HG03175 (cell line): Measurements from ENCODE around the gene ST6GAL1.
"Not testable (repeated sequence)": the region's sequence is repeated elsewhere in the genome, so short reads cannot be mapped to it uniquely, and the experiment has no call there.

ENCODE experiments used
- ATAC-seq: cut with Tn5 transposase; IDR thresholded peaks from one replicate; pipeline ENCODE4 v1.9.1; 2021; ENCODE audit warnings: mild to moderate bottlenecking, moderate library complexity; ENCODE audit not compliant: unreplicated experiment

ST6GAL1 gene

DNA sequence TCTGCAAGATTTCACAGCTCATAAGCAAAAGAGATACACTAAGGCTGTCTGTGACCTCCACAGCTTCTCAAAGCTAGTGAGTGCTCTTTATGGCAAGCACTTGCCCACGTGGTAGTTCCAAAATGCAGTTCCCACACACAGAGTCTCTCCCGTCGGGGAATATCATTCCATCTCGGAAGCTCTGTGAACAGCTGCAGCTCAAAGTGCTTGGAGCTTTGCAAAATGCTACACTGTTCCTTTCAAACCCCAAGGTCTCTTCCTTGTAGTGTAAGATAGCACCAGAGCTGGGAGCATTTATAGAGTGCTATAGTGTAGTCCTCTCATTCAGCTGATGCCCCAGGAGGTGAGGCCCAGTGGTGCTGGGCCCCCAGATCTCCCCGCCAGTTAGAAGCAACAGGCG is 36.1 kb downstream of the ST6GAL1 start:
- no peak for ATAC-seq

DNA sequence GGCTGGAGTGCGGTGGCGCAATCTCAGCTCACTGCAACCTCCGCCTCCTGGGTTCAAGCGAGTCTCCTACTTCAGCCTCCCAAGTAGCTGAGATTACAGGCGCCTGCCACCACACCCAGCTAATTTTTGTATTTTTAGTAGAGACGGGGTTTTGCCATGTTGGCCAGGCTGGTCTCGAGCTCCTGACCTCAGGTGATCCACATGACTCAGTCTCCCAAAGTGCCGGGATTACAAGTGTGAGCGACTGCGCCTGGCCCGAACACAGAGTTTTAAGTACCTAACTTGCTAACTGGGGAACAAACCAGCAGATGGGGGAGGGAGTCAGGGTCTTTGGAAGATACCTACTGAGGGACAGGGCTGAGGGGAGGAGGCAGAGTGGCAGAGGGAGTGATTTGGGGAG is 36.9 kb downstream of the ST6GAL1 start:
- not testable (repeated sequence) for ATAC-seq

DNA sequence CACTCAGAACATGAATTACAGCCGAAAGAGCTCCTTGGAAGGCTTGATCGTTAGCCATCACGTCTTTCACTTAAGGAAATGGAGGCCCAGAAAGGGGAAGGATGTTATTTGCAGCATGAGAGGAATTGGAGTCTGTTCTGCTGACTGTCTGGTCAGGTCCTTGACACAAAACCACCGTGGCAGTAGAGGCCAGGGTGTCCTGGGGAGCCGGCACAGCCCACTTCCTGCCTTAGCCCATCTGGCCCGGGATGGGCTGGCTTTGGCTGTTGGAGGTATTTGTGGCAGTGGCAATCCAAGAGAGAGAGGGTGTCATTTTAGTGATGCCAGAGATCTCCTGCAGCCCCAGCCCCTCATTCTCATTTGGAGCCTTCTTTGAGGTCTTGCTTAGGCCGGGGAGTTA is 37.4 kb downstream of the ST6GAL1 start:
- no peak for ATAC-seq

DNA sequence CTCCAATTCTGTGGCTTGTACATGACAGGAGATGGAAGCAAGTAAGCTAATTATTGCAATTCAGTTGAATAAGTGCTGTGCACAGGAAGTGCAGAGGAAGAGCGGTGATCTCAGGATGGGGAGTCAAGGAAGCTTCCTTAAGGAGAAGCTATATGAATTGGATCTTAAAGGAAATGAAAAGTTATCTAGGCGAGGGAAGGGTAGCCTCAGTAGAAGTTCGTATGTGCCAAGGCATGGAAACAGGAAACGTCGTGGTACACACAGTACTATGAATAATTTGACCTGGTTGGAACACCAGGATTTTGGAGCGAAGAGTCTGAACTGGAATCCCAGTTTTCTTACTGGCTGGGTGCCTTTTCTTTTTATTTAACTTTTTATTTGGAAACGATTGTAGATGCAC is 39.3 kb downstream of the ST6GAL1 start:
- no peak for ATAC-seq

DNA sequence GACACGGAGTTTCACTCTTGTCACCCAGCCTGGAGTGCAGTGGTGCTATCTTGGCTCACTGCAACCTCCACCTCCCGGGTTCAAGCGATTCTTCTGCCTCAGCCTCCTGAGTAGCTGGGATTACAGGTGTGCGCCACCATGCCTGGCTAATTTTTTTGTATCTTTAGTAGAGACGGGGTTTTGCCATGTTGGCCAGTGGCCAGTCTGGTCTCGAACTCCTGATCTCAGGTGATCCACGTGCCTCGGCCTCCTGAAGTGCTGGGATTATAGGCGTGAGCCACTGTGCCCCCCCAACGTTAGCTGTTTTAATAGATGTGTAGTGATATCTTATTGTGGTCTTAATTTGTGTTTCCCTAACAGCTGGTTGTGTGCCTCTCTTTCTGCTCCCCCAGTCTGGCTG is 40.8 kb downstream of the ST6GAL1 start:
- ATAC-seq: not testable (repeated sequence)

DNA sequence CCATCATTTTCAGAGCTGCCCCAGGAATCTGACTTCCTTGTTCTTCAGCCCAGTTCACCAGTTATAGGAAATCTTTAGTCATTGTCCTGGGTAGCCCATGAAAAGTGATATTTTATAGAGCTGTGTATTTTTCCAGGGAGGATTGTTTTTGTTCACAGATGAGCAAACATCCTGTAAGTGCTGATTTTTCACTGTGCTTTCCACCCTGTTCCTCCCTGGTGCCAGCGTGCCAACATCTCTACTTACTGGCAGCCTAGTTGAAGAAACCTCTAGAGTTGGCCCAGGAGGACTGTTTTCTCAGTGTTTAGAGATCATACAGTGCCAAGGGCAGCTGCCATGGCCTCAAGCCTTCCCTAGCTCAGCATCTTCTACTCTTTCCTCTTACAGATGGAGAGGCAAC is 41.3 kb downstream of the ST6GAL1 start:
- no peak for ATAC-seq

DNA sequence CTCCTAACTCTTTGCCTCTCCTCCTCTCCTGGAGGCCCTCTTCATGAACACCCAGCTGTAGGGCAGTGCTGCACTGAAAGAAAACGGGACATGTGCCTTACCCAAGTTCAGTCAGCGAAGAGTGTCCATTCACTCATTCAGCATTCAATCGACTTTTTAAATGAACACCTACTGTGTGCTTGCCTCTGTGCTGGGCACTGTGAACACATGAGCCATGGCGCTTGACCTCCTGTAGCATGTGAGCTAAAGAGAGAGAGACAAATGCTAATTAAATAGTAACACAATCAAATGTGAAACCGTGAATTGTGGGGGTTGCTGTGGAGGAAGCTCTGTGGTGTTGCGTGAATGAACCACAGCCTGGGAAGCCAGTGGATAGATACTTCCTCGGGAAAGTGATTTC is 43.4 kb downstream of the ST6GAL1 start:
- no peak for ATAC-seq

DNA sequence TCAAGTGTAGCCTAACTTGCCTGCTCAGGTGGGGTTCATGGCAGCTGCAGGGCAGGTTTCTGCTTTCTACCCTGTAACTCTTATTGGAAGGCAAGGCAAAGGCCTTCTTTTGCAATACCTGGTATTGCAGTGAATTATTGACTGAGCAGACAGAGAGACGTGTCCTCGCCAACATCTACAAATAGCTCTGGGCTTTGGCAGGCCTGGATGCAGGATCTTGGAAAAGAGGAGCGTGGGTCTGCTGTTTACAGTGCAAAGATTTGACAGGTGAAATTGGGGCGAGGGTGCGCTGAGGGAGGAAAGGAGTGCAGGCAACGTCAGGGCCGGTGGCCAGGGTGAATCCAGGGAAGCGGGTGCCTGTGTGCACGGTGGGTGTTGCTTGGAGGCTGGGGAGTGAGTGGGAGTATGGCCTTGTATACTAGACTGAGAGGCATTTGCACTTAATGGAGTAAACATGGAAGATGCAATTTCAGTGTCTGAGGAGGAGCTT is 44.5 kb downstream of the ST6GAL1 start:
- ATAC-seq: no peak

DNA sequence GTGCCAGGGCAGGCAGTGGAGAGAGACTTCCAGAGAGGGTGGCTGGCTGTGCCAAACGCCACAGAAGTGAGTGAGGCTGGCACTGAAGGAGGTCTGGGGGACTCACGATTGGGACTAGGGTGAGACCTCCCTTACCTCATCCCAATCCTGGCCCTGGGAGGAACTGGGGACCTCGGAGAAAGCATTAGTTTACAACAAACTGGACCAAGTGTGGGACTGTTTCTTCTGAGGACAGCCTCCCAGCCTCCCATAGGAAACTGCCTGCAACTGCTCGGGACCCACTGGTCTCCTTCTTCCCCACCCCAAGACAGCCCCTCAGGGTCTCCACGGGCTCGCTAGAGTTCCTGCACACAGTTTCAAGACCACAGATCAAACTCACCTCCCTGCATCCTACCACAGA is 45.4 kb downstream of the ST6GAL1 start:
- no peak for ATAC-seq

DNA sequence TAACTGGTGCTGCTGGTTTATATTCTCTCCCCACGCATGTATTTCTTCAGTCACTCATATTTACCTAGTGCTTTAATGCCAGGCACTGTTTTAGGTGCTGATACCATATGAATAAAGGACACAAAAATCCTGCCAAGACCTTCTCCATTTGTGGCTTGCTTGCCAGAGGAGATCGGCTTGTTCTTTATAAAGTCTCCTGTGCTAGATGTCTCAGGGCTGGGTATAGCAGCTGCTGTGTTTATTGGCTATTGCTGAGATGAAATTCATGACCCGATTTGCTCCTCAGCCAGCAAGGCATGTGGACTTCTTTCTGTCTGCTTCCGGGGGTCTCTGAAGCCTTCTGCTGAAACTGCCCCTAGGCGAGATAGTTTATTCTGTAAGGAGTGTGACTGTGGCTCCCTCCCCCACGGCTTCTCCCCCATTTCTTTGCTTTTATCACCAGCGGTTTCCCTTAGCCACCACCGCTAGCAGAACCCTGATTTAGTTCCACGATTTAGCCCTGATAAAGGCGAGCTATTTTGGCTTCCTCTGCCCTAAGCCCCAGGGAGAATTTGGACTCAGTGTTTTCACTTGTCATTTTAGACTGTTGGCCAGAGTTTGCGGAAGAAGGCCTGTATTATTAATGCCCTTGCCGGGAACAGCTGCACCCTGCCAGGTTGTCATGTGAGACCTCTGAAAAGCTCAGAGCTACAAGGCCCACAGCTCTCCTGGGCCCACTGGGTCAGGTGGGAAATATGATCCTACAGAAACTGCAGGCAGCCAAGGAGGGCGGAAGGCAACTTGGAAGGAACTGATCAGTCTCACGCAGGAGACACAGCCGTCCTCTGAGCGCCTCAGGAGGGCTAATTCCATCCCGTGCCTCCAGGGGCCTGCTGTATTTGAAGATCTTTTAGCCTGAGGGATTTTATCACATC is 46.8 kb downstream of the ST6GAL1 start:
- ATAC-seq: no peak

DNA sequence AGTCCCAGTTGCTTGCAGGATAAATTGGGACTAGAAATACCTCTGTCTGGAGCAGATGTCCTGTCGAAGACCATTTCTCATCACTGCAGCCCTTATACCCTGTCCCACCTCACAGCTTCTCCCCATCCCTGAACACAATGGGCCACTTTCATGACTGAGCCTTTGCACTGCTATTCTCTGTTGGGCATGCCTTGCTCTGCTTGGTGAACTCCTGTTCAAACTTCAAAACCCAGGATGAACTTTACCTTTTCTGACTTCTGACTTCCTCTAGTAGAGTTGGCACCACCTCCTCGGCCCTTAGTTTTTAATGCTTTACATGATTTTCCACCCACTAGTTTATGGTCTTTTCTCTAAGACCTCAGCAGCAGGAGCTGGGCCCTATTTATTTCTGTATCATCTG is 48.4 kb downstream of the ST6GAL1 start:
- ATAC-seq: no peak

DNA sequence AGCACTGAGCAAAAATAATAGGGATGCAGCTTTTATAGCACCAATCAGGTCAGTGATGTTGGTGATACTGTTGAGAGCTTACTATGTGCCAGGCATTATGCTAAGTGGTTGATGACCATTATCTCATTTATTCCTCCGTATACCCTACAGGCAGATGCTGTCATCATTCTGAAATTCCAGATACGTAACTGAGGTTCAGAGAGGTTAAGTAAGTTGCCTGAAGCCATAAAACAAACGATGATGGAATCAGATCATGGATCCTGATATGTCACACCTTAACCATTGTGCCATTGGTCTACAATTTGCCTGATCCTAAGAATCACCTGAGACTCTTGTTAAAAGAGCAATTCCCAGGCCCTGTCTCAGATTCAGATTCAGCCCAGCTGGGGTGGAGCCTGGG is 49.5 kb downstream of the ST6GAL1 start:
- no peak for ATAC-seq

DNA sequence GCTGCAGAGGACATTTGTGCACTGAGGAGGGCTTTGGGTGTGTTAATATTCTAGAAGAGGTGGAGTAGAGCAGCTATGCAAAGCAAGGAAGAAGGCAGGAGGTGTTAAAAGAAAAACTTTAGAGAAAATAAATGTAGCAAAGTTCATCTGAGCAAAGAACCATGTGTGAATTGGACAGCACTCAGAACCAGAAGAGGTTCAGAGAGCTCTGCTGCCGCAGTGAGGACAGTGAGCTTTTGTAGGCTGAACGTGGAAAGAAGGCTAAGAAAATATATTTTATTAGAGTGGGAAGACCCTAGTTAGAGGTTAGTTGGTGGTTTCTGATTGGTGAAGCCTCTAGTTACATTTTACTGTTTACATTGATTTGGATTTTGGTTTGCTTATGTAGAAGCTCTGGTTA is 50.7 kb downstream of the ST6GAL1 start:
- no peak for ATAC-seq

DNA sequence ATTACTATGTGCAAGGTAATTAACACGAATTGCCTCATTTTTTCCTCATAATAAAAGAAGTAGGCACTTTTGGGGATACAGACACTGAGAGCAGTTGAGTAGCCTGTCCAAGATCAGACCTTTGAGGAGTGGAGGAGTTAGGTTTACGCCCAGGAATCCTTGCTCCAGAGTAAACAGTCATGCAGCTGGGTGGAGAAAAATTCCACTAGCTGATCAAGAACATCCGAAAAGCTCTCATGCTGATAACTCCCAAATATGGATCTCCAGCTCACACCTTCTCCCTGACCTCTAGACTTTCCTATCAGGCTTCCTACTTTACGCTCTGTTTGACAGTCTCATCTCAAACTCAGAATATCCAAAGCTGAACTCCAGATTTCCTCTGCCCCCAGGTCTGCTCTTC is 53.3 kb downstream of the ST6GAL1 start:
- no peak for ATAC-seq

DNA sequence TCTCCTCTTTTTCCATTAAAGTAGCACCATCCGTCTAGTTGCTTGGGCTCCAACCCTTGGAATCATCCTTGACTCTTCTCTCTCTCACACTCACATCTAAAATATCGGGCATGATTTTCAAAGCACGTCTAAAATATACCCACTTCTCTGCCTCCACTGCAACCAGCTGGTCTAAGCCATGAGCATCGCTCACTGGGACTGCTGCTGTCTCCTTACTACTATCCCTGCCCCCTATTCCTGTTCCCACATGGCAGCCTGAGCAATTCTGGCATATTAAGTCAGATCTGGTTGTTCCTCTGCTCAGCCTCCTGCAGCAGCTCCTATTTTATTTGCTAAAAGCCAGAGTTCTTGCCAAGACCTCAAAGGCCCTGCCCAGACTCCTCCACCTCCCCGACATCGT is 53.7 kb downstream of the ST6GAL1 start:
- ATAC-seq: no peak

DNA sequence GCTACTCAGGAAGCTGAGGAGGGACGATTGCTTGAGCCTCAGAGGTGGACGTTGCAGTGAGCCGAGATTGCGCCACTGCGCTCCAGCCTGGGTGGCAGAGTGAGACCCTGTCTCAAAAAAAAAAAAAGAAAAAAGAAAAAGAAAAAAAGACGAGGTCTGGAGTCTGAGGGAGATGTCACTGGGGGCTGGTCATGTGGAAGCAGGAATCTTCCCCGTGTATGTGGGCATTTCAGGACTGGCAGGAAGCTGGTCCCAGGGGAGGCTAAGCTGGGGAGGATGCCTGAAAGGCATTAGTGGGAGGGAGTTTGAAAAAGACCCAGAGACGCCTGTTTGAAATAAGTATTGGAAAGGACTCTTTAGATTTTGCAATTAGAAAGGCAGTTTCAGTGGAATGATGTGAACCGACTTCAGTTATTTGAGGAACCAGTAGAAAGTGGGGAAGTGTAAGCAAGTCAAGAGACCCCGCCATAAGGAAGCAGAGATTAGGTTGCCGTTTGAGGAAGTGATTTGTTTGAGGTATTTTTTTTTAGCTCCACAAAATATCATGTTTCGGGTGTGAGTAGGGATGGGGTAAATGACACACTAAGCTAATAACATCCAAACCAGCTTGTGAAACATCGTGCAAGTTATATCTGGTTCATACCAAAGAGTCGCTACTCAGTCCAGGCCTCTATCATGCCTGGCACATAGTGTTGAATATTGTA is 55.5 kb downstream of the ST6GAL1 start:
- ATAC-seq: peak; percentile 41

DNA sequence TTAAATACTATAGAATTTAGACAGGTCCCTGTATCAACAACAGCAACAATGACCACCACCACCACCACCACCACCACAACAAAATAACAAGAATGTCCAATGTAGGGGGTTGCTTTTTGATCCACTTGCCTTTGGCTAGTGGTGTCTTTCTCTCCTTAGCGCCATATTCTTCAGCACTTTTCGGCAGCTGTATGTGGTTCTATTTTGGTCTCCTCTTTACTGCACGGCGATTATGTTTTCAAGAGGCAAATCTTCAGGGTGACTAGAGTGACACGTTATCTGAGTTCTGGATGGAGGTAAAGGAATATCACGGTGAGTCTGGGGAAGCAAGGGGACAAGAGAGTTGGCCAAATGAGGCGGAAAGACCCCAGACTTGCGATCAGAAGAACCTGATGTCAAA is 56.1 kb downstream of the ST6GAL1 start:
- no peak for ATAC-seq

DNA sequence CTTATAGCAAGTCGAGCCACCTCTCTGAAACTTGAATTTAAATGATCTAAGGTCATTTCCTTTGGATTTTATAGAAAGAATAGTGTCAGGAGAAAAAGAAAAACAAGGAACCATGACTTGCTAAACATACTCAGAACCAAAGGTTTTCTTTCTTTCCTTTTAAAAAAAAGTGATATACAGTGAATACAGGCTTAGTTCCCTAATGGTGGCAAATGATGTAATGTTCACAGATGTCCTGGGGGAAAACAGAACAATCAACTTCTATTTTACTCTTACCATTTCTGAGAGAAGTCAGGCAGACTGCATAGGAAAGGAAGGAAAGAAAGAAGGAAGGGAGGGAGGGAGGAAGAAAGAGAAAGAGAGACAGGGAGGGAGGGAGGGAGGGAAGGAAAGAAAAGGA is 56.5 kb downstream of the ST6GAL1 start:
- ATAC-seq: no peak

DNA sequence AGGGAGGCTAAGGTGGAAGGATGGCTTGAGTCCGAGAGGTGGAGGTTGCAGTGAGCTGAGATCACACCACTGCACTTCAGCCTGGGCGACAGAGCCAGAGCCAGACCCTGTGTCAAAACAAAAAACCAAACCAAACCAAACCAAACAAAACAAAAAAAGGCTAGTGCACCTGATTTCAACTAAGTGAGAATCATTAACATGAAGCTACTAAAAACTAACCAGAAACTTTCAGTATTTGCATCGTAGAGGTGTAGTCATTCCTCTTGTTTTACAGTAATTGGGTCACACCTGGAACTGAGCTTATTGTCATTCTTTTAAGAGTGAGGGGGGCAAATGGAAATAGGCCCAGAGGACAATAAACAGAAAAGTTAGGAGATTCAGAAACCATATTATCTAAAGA is 58.5 kb downstream of the ST6GAL1 start:
- ATAC-seq: peak; percentile 80

DNA sequence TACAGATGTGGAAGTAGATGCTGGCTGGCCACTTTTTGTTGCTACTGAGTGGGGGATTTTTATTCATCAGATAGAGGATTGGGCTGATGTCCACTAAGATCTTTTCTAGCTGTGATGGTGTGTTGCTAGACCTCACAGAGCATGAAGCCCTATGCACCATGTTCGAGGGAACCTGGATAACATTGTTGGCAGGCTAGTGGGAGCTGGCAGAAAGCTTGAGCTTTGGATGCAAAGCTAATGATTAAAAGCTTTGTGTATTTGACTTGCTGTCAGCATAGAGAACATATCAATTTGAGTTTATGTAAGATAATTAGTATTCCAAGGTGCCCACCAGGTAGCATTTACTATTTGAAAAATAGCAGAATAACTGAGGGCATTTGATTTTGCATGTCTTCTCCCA is 59.1 kb downstream of the ST6GAL1 start:
- no peak for ATAC-seq

DNA sequence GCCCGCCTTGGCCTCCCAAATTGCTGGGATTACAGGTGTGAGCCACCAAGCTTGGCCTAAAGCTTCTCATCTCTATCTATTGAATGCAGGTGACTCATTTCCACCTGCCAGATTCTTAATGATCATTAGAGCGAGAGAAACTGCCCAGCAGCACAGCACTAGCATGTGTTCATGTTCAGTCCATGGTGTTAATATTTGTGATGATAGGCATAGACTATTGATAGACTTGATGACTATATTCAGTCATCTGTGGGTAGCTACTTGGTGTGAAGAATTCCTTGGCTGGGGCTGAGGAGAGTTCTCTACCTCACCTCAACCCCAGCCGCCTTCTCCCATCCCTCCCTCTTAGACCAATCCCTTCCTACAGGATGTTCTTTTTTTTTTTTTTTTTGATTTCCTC is 60.0 kb downstream of the ST6GAL1 start:
- ATAC-seq: no peak

DNA sequence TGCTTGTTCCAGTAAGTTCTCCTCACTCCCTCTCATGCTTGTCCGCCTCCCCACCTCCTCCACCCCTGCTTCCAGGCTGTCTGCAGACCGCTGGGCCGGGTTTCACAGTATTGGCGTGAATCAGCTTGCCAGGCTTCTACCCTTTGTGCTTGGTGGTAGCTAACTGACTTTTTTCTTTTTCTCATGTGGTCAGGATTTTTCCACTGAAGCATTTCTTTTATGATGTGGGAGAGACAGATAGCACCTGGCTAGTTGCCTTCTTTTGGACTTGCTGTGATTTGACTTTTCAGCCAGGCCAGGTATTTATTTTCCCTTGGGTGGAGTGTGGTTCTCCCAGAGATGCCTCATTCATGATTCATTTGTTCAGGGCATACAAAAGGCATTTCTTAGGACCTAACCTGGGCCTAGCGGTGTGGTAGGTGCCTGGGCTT is 60.6 kb downstream of the ST6GAL1 start:
- no peak for ATAC-seq
